Dedifferentiated amniotic fluid mesenchymal stem cell (primary cell): Measurements from ENCODE around the gene ACSL1.

Source experiments
- DNase-seq: peaks from one replicate; pipeline ENCODE4 v3.0.0-alpha.2; 2016; ENCODE audit errors: extremely low spot score

Gene ACSL1, protein sequence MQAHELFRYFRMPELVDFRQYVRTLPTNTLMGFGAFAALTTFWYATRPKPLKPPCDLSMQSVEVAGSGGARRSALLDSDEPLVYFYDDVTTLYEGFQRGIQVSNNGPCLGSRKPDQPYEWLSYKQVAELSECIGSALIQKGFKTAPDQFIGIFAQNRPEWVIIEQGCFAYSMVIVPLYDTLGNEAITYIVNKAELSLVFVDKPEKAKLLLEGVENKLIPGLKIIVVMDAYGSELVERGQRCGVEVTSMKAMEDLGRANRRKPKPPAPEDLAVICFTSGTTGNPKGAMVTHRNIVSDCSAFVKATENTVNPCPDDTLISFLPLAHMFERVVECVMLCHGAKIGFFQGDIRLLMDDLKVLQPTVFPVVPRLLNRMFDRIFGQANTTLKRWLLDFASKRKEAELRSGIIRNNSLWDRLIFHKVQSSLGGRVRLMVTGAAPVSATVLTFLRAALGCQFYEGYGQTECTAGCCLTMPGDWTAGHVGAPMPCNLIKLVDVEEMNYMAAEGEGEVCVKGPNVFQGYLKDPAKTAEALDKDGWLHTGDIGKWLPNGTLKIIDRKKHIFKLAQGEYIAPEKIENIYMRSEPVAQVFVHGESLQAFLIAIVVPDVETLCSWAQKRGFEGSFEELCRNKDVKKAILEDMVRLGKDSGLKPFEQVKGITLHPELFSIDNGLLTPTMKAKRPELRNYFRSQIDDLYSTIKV

DNA sequence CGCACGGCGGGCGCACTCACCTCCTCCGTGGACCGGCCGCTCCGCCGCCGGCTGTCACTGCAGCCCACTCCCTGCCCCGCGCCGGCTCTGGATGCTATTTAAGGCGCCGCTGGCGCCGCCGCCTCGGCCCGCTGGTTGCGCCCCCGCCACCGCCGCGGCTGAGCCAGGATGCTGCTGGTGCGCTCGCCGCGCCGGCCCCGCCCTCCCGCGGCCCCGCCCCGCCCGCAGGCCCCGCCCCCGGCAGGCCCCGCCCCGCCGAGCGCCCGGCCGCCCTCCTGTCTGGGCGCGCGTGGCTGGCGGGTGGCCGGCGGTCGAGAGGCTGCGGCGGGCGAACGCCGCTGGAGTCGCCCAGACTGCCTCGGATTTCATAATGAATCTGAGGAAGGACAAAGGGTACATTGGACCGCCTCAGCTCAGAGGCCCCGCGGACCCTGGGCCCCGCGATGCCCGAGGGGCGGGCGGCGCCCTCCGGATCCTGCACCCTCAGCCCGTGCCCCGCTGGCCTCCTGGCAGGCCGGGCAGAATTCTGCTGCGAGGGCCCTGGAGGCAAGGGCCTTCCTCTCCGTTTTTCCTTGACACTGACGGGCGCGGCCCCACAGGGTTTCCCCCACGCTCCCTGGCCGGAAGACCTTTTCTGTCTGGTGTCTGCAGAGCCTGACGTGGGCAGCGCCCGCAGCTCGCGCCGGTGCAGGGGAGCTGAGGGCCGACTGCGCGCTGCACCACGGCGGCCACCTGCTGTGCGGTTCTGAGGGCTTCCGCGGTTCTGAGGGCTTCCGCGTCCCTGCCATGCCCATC is at the start of gene ACSL1:
ACSL1 (minus strand) TSS at position 73 of the 795 bp plus-strand sequence. CDS start 22,454 bp downstream, outside the sequence.
- peak; percentile 43 for DNase-seq

DNA sequence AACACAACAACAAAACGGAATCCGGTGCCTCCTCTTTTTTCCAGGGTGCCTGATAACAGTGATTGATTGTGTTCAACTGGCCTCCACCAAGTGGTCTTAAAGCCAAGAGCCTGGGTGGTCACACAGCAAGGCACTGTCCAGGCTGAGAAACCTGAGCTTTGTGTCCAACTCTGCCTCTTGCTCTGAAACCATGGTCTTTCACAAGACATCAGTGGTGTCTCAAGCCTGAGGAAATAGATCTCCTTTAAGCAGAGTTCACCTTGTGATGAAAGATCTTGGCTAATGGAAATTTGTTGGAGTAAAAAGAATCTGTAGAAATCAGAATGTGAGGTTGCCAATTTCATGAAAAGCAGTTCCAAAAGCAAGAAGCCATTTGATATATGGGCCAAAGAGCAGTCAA is 47.3 kb upstream of the ACSL1 start:
- no peak for DNase-seq

DNA sequence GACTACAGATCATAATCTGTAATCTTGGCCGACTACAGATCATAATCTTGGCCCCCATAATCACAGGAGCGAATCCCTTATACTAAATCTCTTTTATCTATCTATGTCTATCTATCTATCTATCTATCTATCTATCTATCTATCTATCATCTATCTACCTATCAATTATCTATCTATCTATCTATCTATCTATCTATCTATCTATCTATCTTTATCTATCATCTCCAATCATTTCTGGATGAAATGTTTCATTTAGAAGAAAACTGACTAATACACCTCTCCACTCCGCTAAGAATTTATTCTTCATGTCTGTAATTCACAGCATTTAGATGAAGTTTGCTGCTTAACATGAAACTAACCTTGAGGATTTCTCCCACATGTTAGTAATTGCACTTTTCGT is 45.0 kb upstream of the ACSL1 start:
- DNase-seq: no peak

DNA sequence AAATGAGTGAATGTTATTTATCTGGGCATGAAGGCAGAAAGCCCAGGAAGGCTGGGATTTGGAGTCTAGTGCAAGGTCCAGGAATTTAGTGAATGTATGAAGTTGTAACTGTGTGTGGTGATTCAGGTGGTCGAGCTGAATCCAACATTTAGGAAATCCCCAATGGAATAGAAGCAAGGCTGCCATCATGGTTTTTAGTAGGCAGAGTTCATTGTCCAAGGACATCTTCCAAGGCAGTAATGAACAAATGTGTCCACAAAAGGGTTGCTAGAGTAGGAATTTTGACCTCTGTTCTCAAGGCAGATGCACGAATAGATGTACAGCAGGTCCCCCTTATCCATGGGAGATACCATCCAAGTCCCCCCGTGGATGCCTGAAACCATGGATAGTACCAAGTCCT is 42.9 kb upstream of the ACSL1 start:
- DNase-seq: no peak

DNA sequence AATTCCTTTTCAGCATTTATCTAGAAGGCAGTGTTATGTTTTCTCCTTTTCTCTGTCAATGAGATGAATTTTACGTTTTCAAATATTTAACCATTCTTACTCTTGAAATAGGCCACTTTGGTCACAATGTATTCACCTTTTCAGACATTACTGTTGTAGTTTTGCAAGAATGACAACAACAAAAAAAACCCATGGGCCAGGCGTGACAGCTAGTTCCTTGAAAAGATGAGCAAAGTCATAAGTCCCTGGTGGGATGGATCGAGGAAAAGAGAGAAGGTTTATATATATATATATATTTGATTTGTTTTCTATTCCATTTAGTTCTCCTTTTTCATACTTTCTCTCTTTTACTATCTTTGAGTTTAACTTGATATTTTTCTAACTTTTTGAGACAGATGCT is 38.1 kb upstream of the ACSL1 start:
- no peak for DNase-seq

DNA sequence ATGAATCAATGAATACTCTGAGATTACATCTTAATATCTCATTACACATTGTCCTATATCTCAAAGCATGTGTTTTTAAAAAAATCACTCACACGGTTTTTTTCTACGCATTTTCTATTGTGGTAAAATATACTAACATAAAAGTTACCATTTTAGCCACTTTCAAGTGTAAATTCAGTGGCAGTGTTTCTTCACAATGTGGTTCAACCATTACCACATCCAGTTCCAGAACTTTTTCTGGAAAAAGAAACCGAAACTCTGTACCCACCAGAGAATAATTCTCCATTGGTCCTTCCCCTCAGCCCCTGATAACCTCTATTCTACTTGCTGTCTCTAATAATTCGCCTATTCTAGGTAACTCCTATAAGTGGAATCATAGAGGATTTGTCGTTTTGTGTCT is 35.3 kb upstream of the ACSL1 start:
- DNase-seq: no peak

DNA sequence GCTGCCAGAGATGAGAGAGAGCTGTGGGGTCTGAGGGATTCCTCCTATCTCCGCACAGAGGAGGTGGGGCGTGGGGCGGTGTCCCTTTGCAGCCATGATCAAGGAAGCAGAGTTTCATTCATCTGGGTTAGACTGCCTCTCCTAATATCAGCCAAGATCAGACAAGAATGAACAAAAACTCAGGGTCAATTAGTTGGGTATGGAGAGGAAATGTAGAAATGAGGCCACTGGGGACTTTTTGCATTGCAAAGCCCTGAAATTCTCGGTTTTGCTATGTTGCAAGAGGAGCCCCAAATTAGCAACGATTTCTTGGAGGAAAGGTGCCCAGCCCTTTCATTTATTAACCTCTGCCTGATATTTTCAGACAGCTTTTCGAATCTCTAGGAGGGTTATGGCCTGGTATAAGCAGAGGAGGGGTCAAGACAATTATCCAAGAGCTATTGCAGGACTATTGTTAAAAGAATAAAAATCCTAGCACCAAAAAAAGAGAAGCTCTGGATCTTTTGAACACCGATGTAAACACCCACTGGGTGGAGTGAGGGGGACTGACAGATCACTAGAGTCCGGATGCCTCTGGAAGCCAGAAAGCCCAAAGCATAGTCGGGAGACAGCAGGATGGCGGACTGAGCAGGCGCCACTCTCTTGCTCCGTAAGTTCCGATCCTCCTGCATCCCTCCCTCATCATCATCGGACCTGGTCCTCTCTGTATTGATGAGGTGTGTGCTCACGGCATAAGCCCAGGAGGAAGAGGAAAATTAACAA is 34.4 kb upstream of the ACSL1 start:
- no peak for DNase-seq

DNA sequence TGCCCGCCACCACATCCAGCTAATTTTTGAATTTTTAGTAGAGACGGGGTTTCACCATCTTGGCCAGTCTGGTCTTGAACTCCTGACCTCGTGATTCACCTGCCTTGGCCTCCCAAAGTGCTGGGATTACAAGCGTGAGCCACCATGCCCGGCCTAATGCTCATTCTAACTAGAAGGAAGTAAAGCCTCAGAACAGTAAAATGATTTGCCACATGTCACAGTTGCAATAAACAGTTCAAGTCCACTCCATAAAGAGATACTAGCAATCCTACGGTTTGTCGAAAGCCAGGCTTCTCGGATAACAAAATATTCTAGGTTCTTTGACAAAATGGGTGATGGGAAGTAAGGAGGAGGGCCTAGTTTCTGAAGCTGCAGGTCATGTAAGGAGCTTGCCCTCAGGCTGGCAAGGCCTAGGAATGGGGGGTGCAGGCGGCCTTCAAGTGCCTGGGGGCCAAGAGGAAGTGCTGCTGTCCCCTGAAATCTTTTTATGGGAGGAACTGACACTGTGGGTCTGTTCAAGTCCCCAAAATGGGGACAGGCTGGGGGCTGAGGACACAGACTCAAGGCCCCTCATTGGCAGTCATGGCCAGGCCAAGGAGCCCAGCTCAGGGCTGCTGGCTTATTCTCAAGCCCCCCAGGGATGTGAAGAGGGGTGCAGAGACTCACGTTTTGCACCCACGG is 31.8 kb upstream of the ACSL1 start:
- DNase-seq: no peak

DNA sequence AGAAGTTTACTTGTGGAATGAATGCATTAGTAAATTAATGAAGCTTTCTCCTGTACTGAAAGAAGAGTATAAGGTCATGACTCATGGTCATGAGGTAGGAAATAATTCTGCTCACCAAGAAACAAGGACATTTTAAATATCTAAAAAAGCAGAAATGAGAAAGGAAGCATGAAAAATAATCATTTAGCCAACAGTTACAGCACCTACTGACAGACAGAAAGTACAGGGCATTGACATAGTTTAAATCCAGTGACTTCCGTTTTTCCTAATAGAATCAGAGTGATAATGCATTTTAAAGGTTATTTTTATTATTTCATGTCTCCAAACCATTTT is 30.5 kb upstream of the ACSL1 start:
- no peak for DNase-seq

DNA sequence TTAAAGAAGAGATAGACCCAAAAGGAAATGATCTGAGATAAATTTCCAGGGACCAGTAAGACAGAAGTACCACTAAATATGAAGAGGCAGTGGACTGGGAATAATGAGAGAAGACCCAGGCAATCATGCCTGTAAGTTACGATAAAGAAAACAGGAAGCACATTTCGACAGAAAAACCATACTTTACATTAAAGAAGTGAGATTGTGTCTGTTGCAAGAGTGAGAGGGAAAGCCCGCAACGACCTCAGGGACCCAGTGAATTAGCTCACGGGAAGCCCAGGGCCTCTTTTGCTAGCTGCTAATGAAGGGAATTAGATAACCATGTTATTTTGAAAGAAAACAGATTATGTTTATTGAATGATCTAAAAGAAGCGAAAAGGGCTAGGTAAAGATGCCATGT is 28.9 kb upstream of the ACSL1 start:
- no peak for DNase-seq

DNA sequence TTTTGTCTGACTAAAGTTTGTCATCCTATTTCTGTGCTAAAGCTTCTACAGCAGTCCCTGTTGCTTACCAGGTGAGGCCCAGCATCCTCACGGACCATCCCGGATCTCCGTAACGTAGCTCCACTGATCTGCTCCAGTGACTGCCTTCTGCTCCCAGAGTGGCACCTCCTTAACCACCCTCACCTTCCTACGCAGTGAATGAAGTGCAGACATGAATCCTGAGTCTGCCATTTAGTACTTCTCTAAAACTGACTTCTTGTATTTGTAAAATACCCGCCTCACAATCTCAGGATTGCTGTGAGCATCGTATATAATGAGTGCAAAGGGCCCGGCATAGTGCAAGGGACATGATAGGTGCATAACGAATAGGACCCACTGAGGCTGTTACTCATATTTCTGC is 27.7 kb upstream of the ACSL1 start:
- DNase-seq: no peak

DNA sequence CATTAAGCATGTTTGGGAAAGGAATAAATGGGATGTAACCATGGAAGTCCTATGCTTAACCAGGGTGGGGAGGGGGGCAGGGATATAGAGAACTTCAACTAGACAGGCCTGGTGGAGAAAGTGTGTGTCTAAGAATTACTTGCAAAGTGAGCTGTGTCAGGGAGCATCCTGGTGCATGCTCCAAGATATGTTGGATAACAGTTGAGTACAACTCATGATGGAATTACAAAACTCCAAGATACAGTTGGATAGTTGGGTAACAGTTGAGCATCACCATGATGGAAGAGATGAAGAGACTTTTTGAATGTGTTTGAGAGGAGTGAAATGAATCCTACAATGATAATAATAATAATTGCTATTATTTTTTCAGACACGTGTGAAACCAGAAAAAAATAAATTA is 26.1 kb upstream of the ACSL1 start:
- DNase-seq: no peak

DNA sequence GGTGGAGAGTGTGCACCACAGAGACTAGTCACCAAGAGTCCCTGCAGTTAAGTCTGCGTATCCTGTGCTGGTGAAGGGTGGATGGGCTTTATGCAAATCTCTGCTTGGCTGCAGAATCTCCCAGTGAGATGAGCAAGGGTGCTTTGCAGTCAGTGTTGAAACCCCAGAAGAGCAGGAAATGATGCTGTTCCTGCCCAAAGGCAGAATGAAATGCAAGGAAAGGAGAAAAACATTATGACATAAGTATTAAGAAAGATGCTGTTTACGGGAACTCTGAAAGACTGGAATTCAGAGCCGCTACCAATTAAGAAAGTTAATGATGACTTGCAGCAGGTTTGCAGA is 25.4 kb upstream of the ACSL1 start:
- DNase-seq: no peak

DNA sequence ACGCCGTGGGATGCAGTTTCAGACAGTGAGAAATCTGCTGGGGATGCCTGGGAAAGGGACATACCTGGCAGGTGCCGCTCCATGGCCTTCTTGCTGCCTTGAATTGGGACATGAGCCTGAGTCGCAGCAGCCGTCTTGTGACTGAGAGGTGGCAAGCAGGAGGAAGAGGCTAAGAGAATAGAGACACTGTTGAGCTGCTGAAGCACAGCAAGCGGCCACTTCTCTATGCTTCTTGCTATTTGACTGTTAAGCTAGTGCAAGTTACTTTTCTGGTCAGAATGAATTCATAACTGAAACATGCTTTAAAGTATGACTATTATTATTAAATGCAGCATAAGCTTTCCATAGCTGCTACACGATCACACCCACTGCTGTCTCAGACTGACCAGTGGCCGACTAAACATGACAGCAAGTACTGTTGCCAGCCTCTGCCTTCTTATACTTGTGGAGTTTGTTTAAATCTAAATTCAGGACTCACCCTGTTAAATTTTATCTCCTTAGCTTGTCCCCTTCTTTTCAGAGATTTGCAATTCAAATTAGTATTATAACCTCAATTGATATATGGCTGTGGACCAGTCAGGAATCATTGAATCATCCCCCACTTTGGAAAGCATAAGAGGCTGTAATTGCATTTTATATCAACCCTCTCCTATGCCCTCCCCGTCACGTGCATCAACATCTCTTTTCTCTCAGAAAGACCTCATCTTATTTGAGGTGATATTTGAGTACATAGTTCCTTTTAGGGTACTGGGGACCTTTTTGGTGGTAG is 24.8 kb upstream of the ACSL1 start:
- no peak for DNase-seq

DNA sequence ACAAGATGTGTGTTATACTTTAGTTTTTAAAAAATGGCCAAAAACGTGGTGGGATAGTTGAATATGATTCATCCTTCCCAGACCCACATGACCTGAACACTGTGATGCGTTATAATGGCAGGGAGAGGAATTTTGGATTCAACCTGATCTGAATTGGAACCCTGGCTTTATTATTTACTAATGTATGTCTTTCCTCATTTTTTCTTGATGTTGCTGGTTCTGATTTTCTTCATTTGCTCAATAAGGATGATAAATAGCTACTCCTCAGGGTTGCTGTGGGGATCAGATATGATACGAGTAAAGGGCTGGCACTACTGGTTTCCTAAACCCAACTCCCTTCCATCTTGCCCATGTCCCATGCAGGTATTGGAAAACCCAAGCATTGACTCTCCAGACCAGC is 24.2 kb upstream of the ACSL1 start:
- no peak for DNase-seq

DNA sequence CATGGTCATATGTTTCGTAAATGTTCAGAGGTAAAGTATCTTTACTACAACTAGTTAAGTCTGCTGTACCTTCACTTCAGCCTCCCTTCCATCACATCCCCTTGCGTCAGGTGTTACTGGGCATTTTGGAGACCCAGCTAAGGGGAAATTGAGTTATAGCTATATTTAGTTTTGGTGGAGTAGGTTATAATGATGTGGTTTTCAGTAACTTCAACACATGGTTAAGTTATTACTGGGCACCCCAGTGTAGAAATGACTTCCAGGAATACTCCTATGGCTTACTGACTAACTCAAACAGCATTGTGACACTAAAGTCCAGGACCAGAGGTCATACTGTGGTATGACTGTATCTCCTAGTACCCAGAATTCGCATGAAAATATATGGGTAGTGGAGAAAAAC is 23.4 kb upstream of the ACSL1 start:
- DNase-seq: no peak

DNA sequence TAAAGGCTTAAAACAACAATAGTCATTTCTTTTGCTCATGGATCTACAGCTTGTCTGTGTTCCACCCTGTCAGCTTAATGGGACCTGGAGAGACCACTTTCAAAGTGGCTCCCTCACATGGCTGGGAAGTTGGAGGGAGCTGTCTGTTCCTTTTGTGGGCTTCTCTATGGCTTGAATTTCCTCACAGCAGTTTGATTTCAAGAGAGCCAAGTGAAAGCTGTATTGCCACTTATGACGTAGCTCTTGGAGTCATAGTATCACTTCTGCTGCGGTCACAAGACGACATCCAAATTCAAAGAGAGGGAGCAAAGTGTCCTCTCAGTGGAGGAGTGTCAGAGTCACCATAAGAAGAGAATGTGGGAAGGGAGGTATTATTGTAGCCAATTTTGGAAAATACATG is 22.7 kb upstream of the ACSL1 start:
- no peak for DNase-seq

DNA sequence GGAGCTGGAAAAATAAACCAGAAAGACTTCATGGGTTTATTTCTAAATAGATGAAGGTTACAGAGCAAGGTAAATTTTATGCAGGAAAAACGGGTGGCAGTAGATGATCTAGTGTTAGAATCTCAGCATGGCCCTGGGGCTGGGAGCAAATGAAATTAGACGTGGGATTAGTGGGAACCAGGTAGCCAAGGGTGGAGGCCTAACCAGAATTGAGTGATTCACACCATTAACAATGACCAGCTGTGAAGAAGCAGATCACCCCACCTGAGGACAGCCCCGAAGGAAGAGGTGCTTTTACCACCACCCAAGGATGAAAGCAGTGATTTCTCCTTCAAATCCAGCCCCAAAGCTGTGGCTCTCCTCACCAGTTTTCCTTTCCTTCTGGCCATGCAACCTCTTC is 20.8 kb upstream of the ACSL1 start:
- DNase-seq: no peak

DNA sequence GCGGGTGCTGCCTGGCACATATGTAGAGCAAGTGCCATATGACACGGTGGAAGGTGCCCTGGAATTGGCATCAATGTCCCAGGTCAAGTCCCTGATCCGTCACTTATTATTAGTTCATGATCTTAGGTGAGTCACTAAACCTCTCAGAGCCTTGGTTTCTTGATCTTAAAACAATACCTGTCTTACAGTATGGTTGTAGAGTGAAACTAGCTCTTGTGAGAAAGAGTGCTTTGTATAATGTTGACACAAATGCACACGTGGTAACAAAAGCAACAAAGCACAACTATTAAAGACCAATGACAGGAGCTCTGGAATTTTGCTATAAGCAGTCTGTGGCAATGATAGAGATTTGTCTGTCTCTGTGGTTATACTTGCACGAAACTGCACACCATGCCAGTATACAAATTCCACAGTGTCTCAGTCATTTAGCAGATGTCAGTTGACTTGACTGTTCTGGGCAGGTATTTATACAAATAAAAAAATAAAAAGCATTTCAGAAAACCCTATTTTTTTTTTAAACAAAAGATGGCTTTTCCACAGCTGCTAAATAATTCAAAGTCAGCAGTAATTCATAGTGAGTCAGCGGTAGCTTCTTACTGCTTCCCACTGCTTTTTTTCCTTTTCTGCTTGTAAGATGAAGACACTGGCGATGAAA is 19.7 kb upstream of the ACSL1 start:
- DNase-seq: peak; percentile 59

DNA sequence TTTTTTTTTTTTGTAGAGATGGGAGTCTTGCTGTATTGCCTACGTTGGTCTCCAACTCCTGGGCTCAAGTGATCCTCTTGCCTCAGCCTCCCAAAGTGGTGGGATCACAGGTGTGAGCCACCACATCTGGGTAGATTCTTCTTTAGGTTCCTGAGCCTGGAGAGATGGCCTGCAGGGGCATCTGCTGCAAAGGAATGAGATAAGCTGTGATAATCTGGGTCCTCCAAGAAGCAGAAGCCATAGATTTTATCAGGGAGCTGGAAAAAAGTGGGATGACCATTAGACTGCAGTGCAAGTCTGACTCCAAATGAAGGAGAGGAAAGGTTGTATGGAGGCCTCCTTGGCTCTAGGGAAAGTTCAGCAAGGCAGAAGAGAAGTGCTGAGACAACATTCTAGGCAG is 19.0 kb upstream of the ACSL1 start:
- no peak for DNase-seq
